ENCODE data around the gene OLA1. TPM values are rescaled to one million over a fixed set of nuclear protein-coding genes. Genes with fewer than 3 reads are reported as not detected.

The OLA1 gene
- total RNA-seq, 2 donors from 2014 or later, result 127 to 181 TPM

DNA sequence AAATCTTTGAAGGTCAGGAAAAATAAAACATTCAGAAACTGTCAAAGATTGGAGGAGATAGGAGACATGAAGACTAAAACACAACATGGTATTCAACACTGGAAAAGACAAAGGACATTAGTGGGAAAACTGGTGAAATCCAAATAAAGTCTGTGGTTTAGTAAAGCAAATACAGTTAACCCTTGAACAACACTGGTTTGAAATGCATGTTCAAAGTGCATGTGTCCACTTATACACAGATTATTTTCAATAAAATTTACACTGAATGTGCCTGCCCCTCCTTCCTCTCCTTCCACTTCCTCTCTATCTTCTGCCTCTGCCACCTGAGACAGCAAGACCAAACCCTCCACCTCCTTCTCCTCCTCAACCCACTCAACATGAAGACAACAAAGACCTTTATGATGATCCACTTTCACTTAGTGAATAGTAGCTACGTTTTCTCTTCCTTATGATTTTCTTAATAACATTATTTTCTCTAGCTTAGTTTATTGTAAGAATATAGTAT, 14.5 kb downstream of the OLA1 start:
- Histone ChIP-seq H3K36me3 (ENCODE audit: control insufficient read depth, insufficient read depth, low read length) (peaks cover 22% of the 10 kb centered on the region), H3K27ac (ENCODE audit: low read depth, low read length) (no peak overlapping the region), H3K4me1 (ENCODE audit: control insufficient read depth, insufficient read depth, low read length) (no peaks in the 10 kb centered on the region), H3K9ac (ENCODE audit: extremely low read depth, low read length, poor library complexity, severe bottlenecking) (no peak overlapping the region), H3K4me3 (ENCODE audit: low read length) (no peak overlapping the region), H3K27me3 (ENCODE audit: control insufficient read depth, insufficient read depth, low read length, poor library complexity, severe bottlenecking) (no peaks in the 10 kb centered on the region), H3K9me3 (ENCODE audit: control insufficient read depth, low read length) (no peaks in the 10 kb centered on the region)
- no peaks in the 10 kb centered on the region for H3K9me3 Mint-ChIP-seq
- no peak overlapping the region for H3K4me3 Mint-ChIP-seq
- no peak for DNase-seq
- no peaks in the 10 kb centered on the region for H3K4me1 Mint-ChIP-seq
- WGBS, 2 experiments (ENCODE audit: insufficient coverage in 1 of 2, insufficient read length in 1 of 2), result no CpG with 5 or more reads among the region's 1 CpG
- no peak for TF ChIP-seq CTCF (conservative IDR thresholded peaks at IDR 0.05)
- H3K27ac Mint-ChIP-seq, result no peak overlapping the region
- no peaks in the 10 kb centered on the region for H3K27me3 Mint-ChIP-seq (ENCODE audit: insufficient read depth)
- H3K36me3 Mint-ChIP-seq (ENCODE audit: low read depth), result peaks cover 16% of the 10 kb centered on the region

- H3K36me3 Mint-ChIP-seq (ENCODE audit: low read depth), result peaks cover 28% of the 10 kb centered on the region
- 95 to 100% methylated on average over 1 of the region's 1 CpG for WGBS, 2 experiments (ENCODE audit: insufficient coverage in 1 of 2, insufficient read length in 1 of 2)
Measured at GRCh38 chr2:174227748-174228147, 20.6 kb downstream of the OLA1 start.

DNA sequence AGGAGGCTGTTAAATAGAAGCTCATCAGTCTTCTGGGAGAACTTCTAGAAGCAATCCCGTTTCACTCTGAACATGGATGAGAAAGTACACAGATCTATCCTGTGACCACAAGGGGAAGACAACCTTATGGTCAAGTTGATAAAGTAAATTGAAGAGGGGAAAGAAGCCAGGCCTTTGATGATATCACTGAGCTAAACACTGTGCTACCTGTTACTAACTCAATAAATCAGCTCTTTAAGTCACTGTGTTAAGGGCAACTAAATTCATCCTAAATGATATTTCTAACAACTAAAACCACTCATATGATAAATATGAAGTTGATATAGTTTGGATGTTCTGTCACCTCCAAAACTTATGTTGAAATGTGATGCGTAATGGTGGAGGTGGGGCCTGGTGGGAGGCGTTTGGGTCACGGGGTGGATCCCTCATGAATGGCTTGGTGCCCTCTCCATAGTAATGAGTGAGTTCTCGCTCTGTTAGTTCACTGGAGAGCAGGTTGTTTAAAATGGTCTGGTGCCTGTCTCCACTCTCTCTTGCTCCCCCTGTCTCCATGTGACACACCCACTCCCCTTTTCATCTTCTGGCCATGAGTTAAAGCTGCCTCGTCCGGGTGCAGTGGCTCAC, 23.6 kb downstream of the OLA1 start:
- Mint-ChIP-seq H3K27me3 (ENCODE audit: insufficient read depth) (no peaks in the 10 kb centered on the region), H3K27ac (no peak overlapping the region), H3K4me3 (no peak overlapping the region), H3K36me3 (ENCODE audit: low read depth) (peaks cover 28% of the 10 kb centered on the region), H3K4me1 (no peaks in the 10 kb centered on the region), H3K9me3 (no peaks in the 10 kb centered on the region)
- no peak for DNase-seq
- H3K36me3 ChIP-seq (ENCODE audit: control insufficient read depth, insufficient read depth, low read length), result peaks cover 62% of the 10 kb centered on the region
- TF ChIP-seq CTCF (conservative IDR thresholded peaks at IDR 0.05), result no peak
- H3K9ac ChIP-seq (ENCODE audit: extremely low read depth, low read length, poor library complexity, severe bottlenecking), result no peak overlapping the region
- no peak overlapping the region for H3K4me3 ChIP-seq (ENCODE audit: low read length)
- WGBS, 2 experiments (ENCODE audit: insufficient coverage in 1 of 2, insufficient read length in 1 of 2), result 91 to 95% methylated on average over 5 to 7 of the region's 7 CpGs
- no peaks in the 10 kb centered on the region for H3K9me3 ChIP-seq (ENCODE audit: control insufficient read depth, low read length)
- H3K4me1 ChIP-seq (ENCODE audit: control insufficient read depth, insufficient read depth, low read length), result no peaks in the 10 kb centered on the region
- no peak overlapping the region for H3K27ac ChIP-seq (ENCODE audit: low read depth, low read length)
- no peaks in the 10 kb centered on the region for H3K27me3 ChIP-seq (ENCODE audit: control insufficient read depth, insufficient read depth, low read length, poor library complexity, severe bottlenecking)

More at GRCh38 chr2:174227748-174228147, 20.6 kb downstream of the OLA1 start:
- Histone ChIP-seq H3K4me3 (ENCODE audit: low read length) (no peak overlapping the region), H3K9ac (ENCODE audit: extremely low read depth, low read length, poor library complexity, severe bottlenecking) (no peak overlapping the region), H3K9me3 (ENCODE audit: control insufficient read depth, low read length) (no peaks in the 10 kb centered on the region), H3K27me3 (ENCODE audit: control insufficient read depth, insufficient read depth, low read length, poor library complexity, severe bottlenecking) (no peaks in the 10 kb centered on the region), H3K27ac (ENCODE audit: low read depth, low read length) (no peak overlapping the region), H3K36me3 (ENCODE audit: control insufficient read depth, insufficient read depth, low read length) (peaks cover 43% of the 10 kb centered on the region), H3K4me1 (ENCODE audit: control insufficient read depth, insufficient read depth, low read length) (no peaks in the 10 kb centered on the region)
- no peaks in the 10 kb centered on the region for H3K4me1 Mint-ChIP-seq
- H3K27me3 Mint-ChIP-seq (ENCODE audit: insufficient read depth), result no peaks in the 10 kb centered on the region
- H3K27ac Mint-ChIP-seq, result no peak overlapping the region
- TF ChIP-seq CTCF (conservative IDR thresholded peaks at IDR 0.05), result no peak
- H3K4me3 Mint-ChIP-seq, result no peak overlapping the region
- H3K9me3 Mint-ChIP-seq, result no peaks in the 10 kb centered on the region
- no peak for DNase-seq
